H4 (cell line): Measurements from ENCODE around the gene BCAN. TPM values are rescaled to one million over a fixed set of nuclear protein-coding genes. Genes with fewer than 3 reads are reported as not detected.
"Not testable (repeated sequence)": the region's sequence is repeated elsewhere in the genome, so short reads cannot be mapped to it uniquely, and the experiment has no call there.

Source experiments
- DNase-seq: peaks from one replicate; pipeline ENCODE4 v3.0.0-alpha.2; 2015; ENCODE audit warnings: low spot score
- total RNA-seq: library from RNA; depleted of rRNA; stranded (reverse); fragments of >200 nt; shearing (Covaris generic); gene quantifications from 2 replicates; pipeline ENCODE4 v1.2.3, GENCODE V29; 2014

The BCAN gene
- total RNA-seq, 1 experiment from 2014 or later: 0.06 TPM

DNA sequence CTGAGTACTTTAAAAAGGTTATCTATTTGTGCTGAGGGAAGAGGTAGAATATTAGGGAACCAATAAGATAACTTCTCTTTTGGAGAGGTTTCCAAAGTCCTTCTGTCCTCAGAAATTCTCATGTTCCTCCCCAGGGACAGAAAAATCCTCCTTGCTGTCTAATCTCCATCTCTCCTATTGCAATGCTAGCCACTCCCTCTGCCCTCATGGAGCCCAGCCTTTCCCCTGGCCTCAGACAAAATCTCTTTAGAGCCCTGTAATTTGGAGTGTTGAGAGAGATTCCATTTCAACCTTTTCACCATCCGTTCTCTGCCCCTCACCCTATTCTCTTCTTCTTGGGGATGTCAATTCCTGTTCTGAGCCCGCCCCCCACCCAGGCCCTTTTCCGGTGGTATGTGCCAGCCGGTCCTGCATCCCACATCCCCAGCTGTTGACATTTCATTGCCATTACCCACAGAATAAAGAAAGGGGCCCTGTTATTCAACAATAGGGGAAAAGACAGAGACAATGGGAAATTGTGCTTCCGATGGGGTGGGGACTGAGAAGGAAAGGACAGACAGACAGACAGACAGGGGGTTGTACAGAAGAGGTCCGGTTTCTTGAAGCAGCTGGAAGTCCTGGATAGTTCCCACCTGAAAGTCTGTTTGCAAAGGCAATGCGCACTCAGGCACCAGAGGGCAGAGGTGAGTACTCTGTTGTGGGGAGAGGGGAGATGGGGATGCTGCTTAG lies 22.9 kb upstream of the BCAN start, which contains the start of gene HAPLN2:
Gene HAPLN2 (plus strand): TSS at position 563 of the 729 bp plus-strand sequence. CDS start 4,076 bp downstream, outside the sequence.
- DNase-seq: no peak

GRCh38 chr1:156619582-156619955 lies 22.3 kb upstream of the BCAN start:
- no peak for DNase-seq

- no peak for DNase-seq
These were observed 19.2 kb upstream of the BCAN start for GRCh38 chr1:156622581-156623297.

- DNase-seq: no peak
These were observed 17.7 kb upstream of the BCAN start for GRCh38 chr1:156623946-156624813.

DNA sequence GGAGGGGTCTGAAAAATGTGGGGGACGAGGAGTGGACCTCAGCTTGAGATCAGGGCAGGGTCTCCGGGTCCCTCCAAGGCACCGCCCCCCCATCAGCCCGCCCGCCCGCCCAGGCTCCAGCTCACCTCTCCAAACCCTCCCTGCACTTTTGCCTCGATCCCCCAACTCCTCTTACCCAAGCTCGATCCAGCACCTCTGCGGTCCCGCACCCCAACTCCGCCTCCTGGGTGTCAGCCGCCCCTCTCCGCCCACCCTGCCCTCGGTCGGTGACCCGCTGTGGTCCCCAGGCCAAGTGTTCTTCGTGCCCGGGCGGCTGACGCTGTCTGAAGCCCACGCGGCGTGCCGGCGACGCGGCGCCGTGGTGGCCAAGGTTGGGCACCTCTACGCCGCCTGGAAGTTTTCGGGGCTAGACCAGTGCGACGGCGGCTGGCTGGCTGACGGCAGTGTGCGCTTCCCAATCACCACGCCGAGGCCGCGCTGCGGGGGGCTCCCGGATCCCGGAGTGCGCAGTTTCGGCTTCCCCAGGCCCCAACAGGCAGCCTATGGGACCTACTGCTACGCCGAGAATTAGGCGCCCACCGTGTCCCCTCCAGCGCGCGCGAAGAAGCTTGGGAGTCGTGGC lies 17.0 kb upstream of the BCAN start:
- DNase-seq: no peak

- no peak for DNase-seq
These were observed 16.4 kb upstream of the BCAN start for GRCh38 chr1:156625436-156626078.

GRCh38 chr1:156626079-156626438 lies 15.9 kb upstream of the BCAN start:
- DNase-seq: no peak

DNA sequence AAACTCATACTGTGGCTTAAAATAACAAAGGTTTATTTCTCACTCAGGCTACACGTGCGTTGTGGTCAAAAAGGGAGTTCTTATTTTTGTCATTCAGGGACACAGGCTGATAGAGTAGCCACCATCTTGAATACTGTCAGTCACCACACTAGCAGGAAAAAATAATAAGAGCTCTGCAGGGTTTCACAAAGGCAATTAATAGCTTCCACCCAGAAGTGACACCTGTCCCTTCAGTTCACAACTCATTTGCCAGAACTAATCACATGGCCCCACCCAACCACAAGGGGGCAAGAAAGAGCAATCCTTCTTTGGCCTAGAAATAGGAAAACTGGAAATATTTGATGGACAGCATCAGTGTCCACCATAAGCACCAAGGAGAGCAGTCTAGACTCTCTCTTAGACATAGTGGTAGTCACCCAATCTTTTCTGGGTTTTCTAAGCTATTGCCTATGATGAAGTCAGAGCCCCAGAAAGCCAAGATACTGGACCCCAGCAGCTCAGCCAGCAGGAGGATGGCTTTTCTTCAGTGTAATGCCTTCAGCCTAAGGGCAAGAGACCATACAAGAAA lies 14.5 kb upstream of the BCAN start:
- DNase-seq: peak; percentile 46

GRCh38 chr1:156629823-156630449 lies 12.0 kb upstream of the BCAN start:
- DNase-seq: no peak

DNA sequence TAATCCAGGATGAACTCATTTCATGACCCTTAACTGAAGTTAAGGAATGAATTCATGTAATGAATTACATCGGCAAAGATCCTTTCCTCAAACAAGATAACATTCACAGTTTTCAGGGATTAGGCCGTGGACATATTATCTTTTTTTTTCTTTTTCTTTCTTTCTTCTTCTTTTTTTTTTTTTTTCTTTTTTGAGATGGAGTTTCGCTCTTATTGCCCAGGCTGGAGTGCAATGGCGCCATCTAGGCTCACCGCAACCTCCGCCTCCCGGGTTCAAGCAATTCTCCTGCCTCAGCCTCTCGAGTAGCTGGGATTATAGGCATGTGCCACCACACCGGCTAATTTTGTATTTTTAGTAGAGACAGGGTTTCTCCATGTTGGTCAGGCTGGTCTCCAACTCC lies 10.8 kb upstream of the BCAN start:
- DNase-seq: not testable (repeated sequence)

DNA sequence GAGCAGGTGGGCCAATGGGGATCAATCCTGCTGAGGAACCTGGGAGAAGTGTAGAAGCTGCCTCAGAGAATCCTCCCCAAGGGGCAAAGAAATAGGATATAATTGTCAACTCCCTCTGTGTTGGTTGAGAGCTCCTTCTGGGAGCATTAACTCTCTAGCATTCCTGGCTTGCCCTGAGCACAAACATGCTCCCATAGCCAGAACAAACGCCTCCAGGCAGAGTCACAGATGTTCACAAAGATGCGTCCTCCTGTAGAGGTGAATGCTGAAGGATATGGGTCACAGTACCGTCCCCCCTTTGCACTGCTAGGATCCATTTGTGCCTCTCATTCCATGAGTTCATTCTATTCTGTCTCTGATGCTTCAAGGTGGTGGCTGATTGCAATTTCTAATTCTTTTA lies 9.6 kb upstream of the BCAN start:
- DNase-seq: no peak

GRCh38 chr1:156638189-156638985 lies 3.5 kb upstream of the BCAN start:
- no peak for DNase-seq

DNA sequence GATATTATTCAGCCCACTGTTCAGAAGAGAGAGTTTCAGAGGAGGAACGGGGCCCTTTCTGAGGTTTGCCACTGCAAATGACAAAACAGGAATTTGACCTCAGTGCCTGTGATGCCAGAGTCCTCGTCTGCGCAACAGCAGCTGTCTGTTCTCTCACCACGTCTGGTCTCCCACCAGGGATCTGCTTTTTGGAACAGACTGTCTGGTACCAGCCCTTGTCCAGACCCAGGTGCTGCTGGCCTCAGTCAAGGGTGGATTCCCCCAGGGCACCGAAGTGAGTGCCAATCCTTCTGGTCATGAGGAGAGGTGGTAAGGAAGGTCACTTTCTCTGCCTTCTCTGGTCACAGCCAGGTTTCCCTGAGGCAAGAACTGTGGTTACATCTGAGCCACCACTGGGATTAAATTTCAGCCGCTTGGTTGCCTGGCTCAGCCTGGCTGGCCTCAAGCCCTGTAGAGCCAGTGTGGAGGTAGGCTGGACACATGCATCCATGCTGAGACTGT lies 2.3 kb upstream of the BCAN start:
- DNase-seq: peak; percentile 82

GRCh38 chr1:156640842-156641706 lies 843 bp upstream of the BCAN start:
- no peak for DNase-seq

DNA sequence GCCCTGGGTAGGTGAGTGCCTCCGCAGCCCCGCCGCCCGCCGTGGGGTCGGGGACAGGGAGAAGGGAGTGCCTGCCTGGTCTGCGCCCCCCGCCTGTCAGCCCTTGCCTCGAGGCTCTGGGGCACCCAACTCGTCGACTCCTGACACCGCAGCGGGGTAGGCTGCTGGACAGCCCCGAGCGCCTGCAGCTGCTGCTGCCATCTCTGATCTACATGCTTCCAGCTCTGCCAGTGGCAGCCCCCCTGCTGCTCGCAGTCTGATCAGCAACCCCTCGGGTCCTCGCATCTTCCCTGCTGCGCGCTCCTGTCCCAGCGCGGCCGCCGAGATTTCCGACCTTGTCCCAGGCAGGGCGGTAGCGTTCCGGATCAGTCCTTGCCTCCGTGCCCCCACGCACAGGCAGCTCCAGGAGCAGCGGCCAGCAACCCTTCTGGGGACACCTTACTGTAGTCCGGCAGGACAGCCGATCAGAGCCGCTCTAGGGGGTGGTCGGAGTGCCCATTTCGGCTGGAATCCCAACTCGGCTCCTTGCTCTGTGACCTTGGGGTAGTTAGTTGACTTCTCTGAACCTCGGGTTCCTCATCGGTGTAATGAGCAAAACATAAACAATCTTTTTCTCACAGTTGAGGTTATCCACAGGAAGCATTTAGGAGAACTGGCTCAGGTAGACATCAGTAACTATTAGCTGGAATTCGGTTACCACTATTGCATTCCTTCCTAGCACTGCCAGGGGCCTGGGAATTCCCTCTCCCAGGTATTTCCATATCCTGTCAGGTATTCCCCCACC lies 540 bp downstream of the BCAN start:
- DNase-seq: no peak

- no peak for DNase-seq
These were observed 1.3 kb downstream of the BCAN start for GRCh38 chr1:156643049-156643777.

DNA sequence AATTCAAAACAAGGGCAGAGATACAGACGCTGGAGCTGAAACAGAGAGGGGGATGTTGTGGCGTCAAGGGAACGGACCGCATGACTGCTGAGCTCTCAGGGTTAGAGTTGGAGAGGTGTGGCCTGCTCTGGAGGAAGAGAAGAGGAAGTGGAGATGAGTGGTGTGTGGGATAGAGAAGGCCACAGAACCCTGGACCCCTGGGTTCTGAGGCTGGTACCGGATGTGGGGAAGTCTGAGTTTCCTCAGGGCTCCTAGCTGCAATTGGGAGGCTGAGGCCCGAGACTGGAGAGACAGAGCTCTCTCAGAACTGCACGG lies 1.8 kb downstream of the BCAN start:
- no peak for DNase-seq
